IMR-90 (cell line): ENCODE measurements around the gene LYPD4. TPM values are rescaled to one million over a fixed set of nuclear protein-coding genes. Genes with fewer than 3 reads are reported as not detected.

Source experiments
- ATAC-seq: fragments of 200-7000 bp; cut with Tn5 transposase; 2 replicates; pipeline ENCODE4 v1.9.1; 2020; ENCODE audit warnings: low read depth, mild to moderate bottlenecking, moderate library complexity
- BruUV-seq: library from RNA; stranded (reverse); fragments of 400-500 nt; replicated peaks from 2 replicates; lab custom pipeline; 2021; lab: Mats Ljungman, UMichigan
- CTCF ChIA-PET: fragments of 300-600 bp; formaldehyde crosslinking; extraction: SDS; loops from one replicate; lab custom pipeline; 2021; ENCODE audit warnings: antibody characterized with exemption; lab: Yijun Ruan, JAX
- POLR2A ChIA-PET: fragments of 300-600 bp; sonication (Branson Sonifier 250); formaldehyde crosslinking; loops from one replicate; lab custom pipeline; 2022; ENCODE audit warnings: antibody characterized with exemption; ENCODE audit not compliant: unreplicated experiment; lab: Charles Lee
- DNase-seq: peaks from one replicate; pipeline ENCODE4 v3.0.0; 2013
- H2AFZ ChIP-seq: replicated peaks from 2 replicates; pipeline ENCODE3; 2013; ENCODE audit warnings: low read length, mild to moderate bottlenecking; ENCODE audit not compliant: poor library complexity
- H2AK5ac ChIP-seq: 2 replicates; pipeline ENCODE4 v1.6.1; 2013; ENCODE audit warnings: low read depth, low read length, inconsistent platforms
- H2AK9ac ChIP-seq: replicated peaks from 2 replicates; pipeline ENCODE3; 2013; ENCODE audit warnings: mild to moderate bottlenecking, low read depth, low read length, moderate library complexity; ENCODE audit not compliant: poor library complexity
- H2BK120ac ChIP-seq: 2 replicates; pipeline ENCODE4 v1.6.1; 2013; ENCODE audit warnings: low read depth, low read length, inconsistent platforms
- H2BK15ac ChIP-seq: 3 replicates; pipeline ENCODE4 v1.6.1; 2013; ENCODE audit warnings: low read depth, low read length, inconsistent platforms
- H2BK20ac ChIP-seq: 2 replicates; pipeline ENCODE4 v1.6.1; 2013; ENCODE audit warnings: low read depth, mild to moderate bottlenecking, inconsistent platforms, low read length, moderate library complexity
- H2BK5ac ChIP-seq: 2 replicates; pipeline ENCODE4 v1.6.1; 2013; ENCODE audit warnings: mild to moderate bottlenecking, low read depth, low read length, inconsistent platforms; ENCODE audit not compliant: poor library complexity, severe bottlenecking
- H3K14ac ChIP-seq: replicated peaks from 2 replicates; pipeline ENCODE4 v1.6.1; 2013; ENCODE audit warnings: low read depth, low read length, inconsistent platforms
- H3K18ac ChIP-seq: 2 replicates; pipeline ENCODE4 v1.6.1; 2013; ENCODE audit warnings: low read depth, low read length, control low read depth
- H3K23ac ChIP-seq: 2 replicates; pipeline ENCODE4 v1.6.1; 2013; ENCODE audit warnings: low read depth, low read length, inconsistent platforms
- H3K27ac ChIP-seq: 2 replicates; pipeline ENCODE4 v1.5.1; 2013; ENCODE audit warnings: mild to moderate bottlenecking, control low read depth, low read length; ENCODE audit not compliant: insufficient read depth
- H3K27me3 ChIP-seq: 2 replicates; pipeline ENCODE4 v1.6.1; 2013; ENCODE audit warnings: low read length; ENCODE audit not compliant: control insufficient read depth, insufficient read depth
- H3K36me3 ChIP-seq: 2 replicates; pipeline ENCODE4 v1.6.1; 2013; ENCODE audit warnings: low read length, mixed read lengths; ENCODE audit not compliant: control insufficient read depth, insufficient read depth
- H3K4ac ChIP-seq: 2 replicates; pipeline ENCODE4 v1.6.1; 2013; ENCODE audit warnings: low read depth, low read length, inconsistent platforms
- H3K4me1 ChIP-seq: 2 replicates; pipeline ENCODE4 v1.6.1; 2013; ENCODE audit warnings: low read length, mixed read lengths; ENCODE audit not compliant: control insufficient read depth, insufficient read depth
- H3K4me2 ChIP-seq: 2 replicates; pipeline ENCODE4 v1.6.1; 2013; ENCODE audit warnings: low read depth, mild to moderate bottlenecking, control low read depth, low read length, moderate library complexity
- H3K4me3 ChIP-seq: 2 replicates; pipeline ENCODE4 v1.5.1; 2013; ENCODE audit warnings: low read depth, mild to moderate bottlenecking, control low read depth, low read length, moderate library complexity; ENCODE audit not compliant: insufficient read depth
- H3K56ac ChIP-seq: 2 replicates; pipeline ENCODE4 v1.6.1; 2013; ENCODE audit warnings: low read length, inconsistent platforms; ENCODE audit not compliant: insufficient read depth; ENCODE audit errors: extremely low read depth
- H3K79me1 ChIP-seq, 2 experiments: 2 replicates each; pipeline ENCODE4 v1.6.1; 2013; ENCODE audit warnings: low read length in 2 of 2, inconsistent platforms in 1 of 2, low read depth in 1 of 2
- H3K9ac ChIP-seq: 2 replicates; pipeline ENCODE4 v1.6.1; 2013; ENCODE audit warnings: low read depth, low read length, control low read depth
- H3K9me1 ChIP-seq: 2 replicates; pipeline ENCODE4 v1.6.1; 2013; ENCODE audit warnings: low read length, inconsistent platforms; ENCODE audit not compliant: insufficient read depth
- H3K9me3 ChIP-seq: 2 replicates; pipeline ENCODE4 v1.6.1; 2013; ENCODE audit warnings: low read length; ENCODE audit not compliant: control insufficient read depth, insufficient read depth
- H4K20me1 ChIP-seq: 2 replicates; pipeline ENCODE4 v1.6.1; 2013; ENCODE audit warnings: low read length, inconsistent platforms; ENCODE audit not compliant: insufficient read depth
- H4K5ac ChIP-seq: 2 replicates; pipeline ENCODE4 v1.6.1; 2013; ENCODE audit warnings: mild to moderate bottlenecking, low read depth, low read length, control low read depth
- H4K8ac ChIP-seq, 2 experiments: 2 replicates each; pipeline ENCODE4 v1.6.1; 2013; ENCODE audit warnings: low read depth in 2 of 2, low read length in 2 of 2, control low read depth in 1 of 2, inconsistent platforms in 1 of 2
- H4K91ac ChIP-seq: 2 replicates; pipeline ENCODE4 v1.6.1; 2013; ENCODE audit warnings: low read depth, low read length, inconsistent platforms; ENCODE audit not compliant: insufficient read depth
- RAD21 ChIP-seq: IDR thresholded peaks from 2 replicates; pipeline ENCODE4 v1.6.1; 2012; ENCODE audit warnings: low read length, improper control_type of control experiment
- SMC3 ChIP-seq: fragments of 150-350 bp; IDR thresholded peaks from 2 replicates; pipeline ENCODE4 v1.6.1; 2016; ENCODE audit warnings: low read depth, mild to moderate bottlenecking, antibody characterized with exemption, low read length, moderate library complexity
- whole genome bisulfite sequencing, 2 experiments: methylation state at CpG; one replicate each; pipeline versions ENCODE4 v1.1.5 to v1.1.7; 2013; ENCODE audit warnings: missing lambda C conversion rate in 2 of 2; ENCODE audit not compliant: insufficient read length in 1 of 2; ENCODE audit errors: extremely low coverage in 2 of 2; 5-methylcytosine and 5-hydroxymethylcytosine counted together
- dilution Hi-C: fragments of 300-500 bp; cut with HindIII; formaldehyde crosslinking; loops from one replicate; pipeline ENCODE4 v1.14.3; 2018; ENCODE audit warnings: low sequenced_read_pairs; ENCODE audit not compliant: unreplicated experiment
- in situ Hi-C: fragments of 300-500 bp; cut with MboI; formaldehyde crosslinking; loops from 3 replicates; pipeline ENCODE4 v1.14.3; 2019; ENCODE audit warnings: low sequenced_read_pairs, inconsistent platforms, mixed read lengths
- intact Hi-C: fragments of 100-400 bp; cut with micrococcal nuclease; formaldehyde crosslinking; loops from 2 replicates; pipeline ENCODE4 v1.10.0; 2022
- polyA plus RNA-seq, 3 experiments: library from polyadenylated mRNA; depleted of rRNA; stranded (reverse); fragments of >200 nt; gene quantifications; 2 replicates each; pipeline ENCODE4 v1.2.3, GENCODE V29; 2012; ENCODE audit warnings: low replicate concordance in 1 of 3
- total RNA-seq: library from RNA; depleted of rRNA; stranded (reverse); fragments of >200 nt; gene quantifications from 2 replicates; pipeline ENCODE4 v1.2.3, GENCODE V29; 2012
- TF ChIP-seq, protein P1 (sequence below): conservative IDR thresholded peaks from 2 replicates; pipeline ENCODE4 v1.5.1; 2012; ENCODE audit warnings: mild to moderate bottlenecking, low read depth, low read length, improper control_type of control experiment
- TF ChIP-seq, protein P2 (sequence below): fragments of 150-350 bp; IDR thresholded peaks from 2 replicates; pipeline ENCODE4 v1.6.1; 2017; ENCODE audit warnings: mild to moderate bottlenecking, antibody characterized with exemption, low read length, low read depth
- TF ChIP-seq, protein P3 (sequence below): fragments of 150-350 bp; IDR thresholded peaks from 2 replicates; pipeline ENCODE4 v1.6.1; 2016; ENCODE audit warnings: low read depth, mild to moderate bottlenecking, low read length, moderate library complexity, borderline replicate concordance

LYPD4 gene
- total and polyA plus RNA-seq, 2 of the 4 experiments (the other 2 are of a cell fraction) = not detected

DNA sequence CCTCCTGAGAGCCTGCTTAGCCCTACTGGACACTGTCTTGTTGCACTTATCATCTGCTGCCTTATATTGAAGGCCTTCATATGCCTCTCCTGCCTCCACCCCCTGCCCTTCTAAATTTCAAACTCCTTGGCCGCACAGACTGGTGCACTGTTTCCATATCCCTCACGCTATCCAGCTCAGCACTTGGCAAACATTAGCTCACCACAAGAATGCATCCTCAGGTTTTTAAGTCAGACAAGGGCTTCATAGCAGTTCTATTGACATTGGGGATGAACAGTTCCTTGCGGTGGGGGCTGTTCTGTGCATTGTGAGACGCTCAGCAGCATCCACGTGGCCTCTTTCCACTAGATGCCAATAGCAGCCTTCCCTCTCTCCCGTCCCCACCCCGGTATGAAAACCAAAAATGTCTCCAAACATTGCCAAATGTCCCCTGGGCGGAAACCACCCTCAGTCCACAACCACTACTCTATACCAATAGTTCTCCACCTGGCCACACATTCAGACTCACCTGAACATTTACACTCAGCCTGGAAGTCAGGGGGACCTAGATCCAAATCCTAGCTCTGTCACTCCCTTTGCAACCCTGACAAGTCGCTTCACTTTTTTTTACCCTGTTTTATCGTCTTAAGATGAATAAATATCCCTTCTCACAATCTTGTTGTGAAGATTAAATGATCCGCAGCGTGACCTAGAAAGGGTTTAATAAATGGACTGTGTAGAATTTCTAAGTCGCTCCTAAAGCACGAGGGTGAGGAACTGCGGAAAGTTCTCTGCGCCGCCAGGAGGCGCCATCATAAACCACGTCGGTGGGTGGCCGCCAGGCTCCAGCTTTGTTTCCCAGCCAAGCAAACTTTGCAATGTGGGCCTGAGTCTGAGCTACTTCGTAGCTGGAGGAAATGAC lies 51.7 kb downstream of the LYPD4 start:
- H3K23ac ChIP-seq = no peak overlapping the region
- no peak overlapping the region for H2BK120ac ChIP-seq
- ATAC-seq (peak; percentile 37; the same call in 1 of the 2 replicates), DNase-seq (peak; percentile 36)
- no peak overlapping the region for H2BK5ac ChIP-seq
- peak overlapping the region; percentile 51 for H2AFZ ChIP-seq
- H3K18ac ChIP-seq = no peak overlapping the region
- no peak overlapping the region for H3K9ac ChIP-seq
- H4K20me1 ChIP-seq = no peaks in the 10 kb centered on the region
- no peak overlapping the region for H3K27ac ChIP-seq
- intact Hi-C loops = loop anchor here (10.0 kb wide), 1 partner anchor 162 kb away; the partner anchor contains the start of gene RABAC1
- no peak overlapping the region for H4K8ac ChIP-seq
- no peak overlapping the region for H4K5ac ChIP-seq
- H2BK15ac ChIP-seq = no peak overlapping the region
- no peak overlapping the region for H3K4me2 ChIP-seq
- H3K56ac ChIP-seq = no peak overlapping the region
- H3K4ac ChIP-seq = no peak overlapping the region
- CTCF ChIA-PET = interaction anchor here (1.0 to 1.9 kb wide), 3 partner anchors 11 to 15 kb away, joined by 3 to 6 read pairs (median 5); no protein-coding TSS in a partner anchor
- H3K27me3 ChIP-seq = peaks cover 5% of the 10 kb centered on the region
- no peak overlapping the region for H3K14ac ChIP-seq
- in situ Hi-C loops = no loop called here
- H3K79me1 ChIP-seq = no peaks in the 10 kb centered on the region
- no peaks in the 10 kb centered on the region for H3K9me1 ChIP-seq
- dilution Hi-C loops = no loop called here
- no peaks in the 10 kb centered on the region for H3K4me1 ChIP-seq
- H3K4me3 ChIP-seq = no peak overlapping the region
- no peaks in the 10 kb centered on the region for H3K9me3 ChIP-seq
- POLR2A ChIA-PET = no interaction called here
- no peak overlapping the region for H2AK9ac ChIP-seq
- TF ChIP-seq, protein P1, sequence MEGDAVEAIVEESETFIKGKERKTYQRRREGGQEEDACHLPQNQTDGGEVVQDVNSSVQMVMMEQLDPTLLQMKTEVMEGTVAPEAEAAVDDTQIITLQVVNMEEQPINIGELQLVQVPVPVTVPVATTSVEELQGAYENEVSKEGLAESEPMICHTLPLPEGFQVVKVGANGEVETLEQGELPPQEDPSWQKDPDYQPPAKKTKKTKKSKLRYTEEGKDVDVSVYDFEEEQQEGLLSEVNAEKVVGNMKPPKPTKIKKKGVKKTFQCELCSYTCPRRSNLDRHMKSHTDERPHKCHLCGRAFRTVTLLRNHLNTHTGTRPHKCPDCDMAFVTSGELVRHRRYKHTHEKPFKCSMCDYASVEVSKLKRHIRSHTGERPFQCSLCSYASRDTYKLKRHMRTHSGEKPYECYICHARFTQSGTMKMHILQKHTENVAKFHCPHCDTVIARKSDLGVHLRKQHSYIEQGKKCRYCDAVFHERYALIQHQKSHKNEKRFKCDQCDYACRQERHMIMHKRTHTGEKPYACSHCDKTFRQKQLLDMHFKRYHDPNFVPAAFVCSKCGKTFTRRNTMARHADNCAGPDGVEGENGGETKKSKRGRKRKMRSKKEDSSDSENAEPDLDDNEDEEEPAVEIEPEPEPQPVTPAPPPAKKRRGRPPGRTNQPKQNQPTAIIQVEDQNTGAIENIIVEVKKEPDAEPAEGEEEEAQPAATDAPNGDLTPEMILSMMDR = peak; percentile 56
- peak; percentile 37; the same call in 1 of the 2 replicates for TF ChIP-seq SMC3
- TF ChIP-seq, protein P2, sequence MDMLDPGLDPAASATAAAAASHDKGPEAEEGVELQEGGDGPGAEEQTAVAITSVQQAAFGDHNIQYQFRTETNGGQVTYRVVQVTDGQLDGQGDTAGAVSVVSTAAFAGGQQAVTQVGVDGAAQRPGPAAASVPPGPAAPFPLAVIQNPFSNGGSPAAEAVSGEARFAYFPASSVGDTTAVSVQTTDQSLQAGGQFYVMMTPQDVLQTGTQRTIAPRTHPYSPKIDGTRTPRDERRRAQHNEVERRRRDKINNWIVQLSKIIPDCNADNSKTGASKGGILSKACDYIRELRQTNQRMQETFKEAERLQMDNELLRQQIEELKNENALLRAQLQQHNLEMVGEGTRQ = no peak
- TF ChIP-seq, protein P3, sequence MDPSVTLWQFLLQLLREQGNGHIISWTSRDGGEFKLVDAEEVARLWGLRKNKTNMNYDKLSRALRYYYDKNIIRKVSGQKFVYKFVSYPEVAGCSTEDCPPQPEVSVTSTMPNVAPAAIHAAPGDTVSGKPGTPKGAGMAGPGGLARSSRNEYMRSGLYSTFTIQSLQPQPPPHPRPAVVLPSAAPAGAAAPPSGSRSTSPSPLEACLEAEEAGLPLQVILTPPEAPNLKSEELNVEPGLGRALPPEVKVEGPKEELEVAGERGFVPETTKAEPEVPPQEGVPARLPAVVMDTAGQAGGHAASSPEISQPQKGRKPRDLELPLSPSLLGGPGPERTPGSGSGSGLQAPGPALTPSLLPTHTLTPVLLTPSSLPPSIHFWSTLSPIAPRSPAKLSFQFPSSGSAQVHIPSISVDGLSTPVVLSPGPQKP = no peak
- peak; percentile 28; the same call in 1 of the 2 replicates for TF ChIP-seq RAD21
- no peak overlapping the region for H2AK5ac ChIP-seq
- no peak overlapping the region for H4K91ac ChIP-seq
- BruUV-seq = no TSS peak
- H3K36me3 ChIP-seq = no peaks in the 10 kb centered on the region
- 43% methylated on average over 7 of the region's 22 CpGs; no CpG with 5 or more reads in 1 of the 2 experiments for WGBS, 2 experiments
- no peak overlapping the region for H2BK20ac ChIP-seq
